Measurements from ENCODE around the gene TMED10. TPM values are rescaled to one million over a fixed set of nuclear protein-coding genes. Genes with fewer than 3 reads are reported as not detected.

TMED10 gene
- polyA plus RNA-seq, 1 of the 3 experiments (the other 2 are of a cell fraction), result 168 TPM

DNA sequence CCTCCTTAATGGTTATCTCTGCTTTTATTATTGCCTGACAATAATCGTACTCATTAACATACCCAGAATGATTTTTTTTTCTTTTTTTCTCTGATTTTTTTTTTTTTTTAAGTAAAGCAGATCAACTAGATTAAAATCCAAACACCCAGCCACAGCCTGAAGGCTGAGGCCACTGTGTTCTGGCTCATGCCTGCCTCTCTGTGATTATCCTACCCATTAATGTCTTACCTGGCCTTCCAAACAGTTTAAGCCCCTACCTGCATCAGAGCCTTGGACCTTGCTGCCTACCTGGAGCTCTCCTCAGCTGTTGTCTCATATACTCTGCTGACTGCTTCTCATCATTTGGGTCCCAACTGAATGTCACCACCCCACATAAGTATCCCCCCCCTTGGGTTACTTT lies 6.8 kb upstream of the TMED10 start:
- WGBS (ENCODE audit: low lambda C conversion rate), result 62% methylated on average over 1 of the region's 1 CpG
- Histone ChIP-seq H3K9me3 (no peaks in the 10 kb centered on the region), H3K4me3 (ENCODE audit: low read depth in 2 of 2, low read length in 1 of 2) (no peak overlapping the region), H3K9ac (no peak overlapping the region), H3K4me2 (no peak overlapping the region), H3K79me2 (ENCODE audit: insufficient read depth) (no peaks in the 10 kb centered on the region), H3K9me2 (no peaks in the 10 kb centered on the region), H3F3A (replicated peaks; ENCODE audit: insufficient read depth) (peaks cover 10% of the 10 kb centered on the region), H3K36me3 (replicated peaks in 1 of 2; ENCODE audit: control insufficient read depth in 1 of 2, insufficient read depth in 2 of 2, low read length in 1 of 2) (no peaks in the 10 kb centered on the region), H2AFZ (ENCODE audit: low read depth) (no peak overlapping the region), H3K27ac (ENCODE audit: low read depth in 2 of 2, low read length in 1 of 2) (peak overlapping the region; percentile 24 to 31; a peak in 3 of 4 replicates), H3K27me3 (ENCODE audit: insufficient read depth) (no peaks in the 10 kb centered on the region), H4K20me1 (ENCODE audit: insufficient read depth) (no peaks in the 10 kb centered on the region), H3K4me1 (ENCODE audit: control insufficient read depth in 1 of 2, insufficient read depth in 2 of 2, low read depth in 1 of 2, low read length in 1 of 2) (peaks cover 2 to 8% of the 10 kb centered on the region in 2 experiments; a peak in 1 of 4 replicates)
- DNase-seq, result no peak
- ChIA-PET POLR2A (no interaction called here), CTCF (interaction anchor here (0.6 to 1.3 kb wide), 3 partner anchors 16 to 49 kb away, joined by 3 read pairs; no protein-coding TSS in a partner anchor)
- no peak for TF ChIP-seq RAD21 (IDR thresholded peaks at IDR 0.05; ENCODE audit: low read length)
- TF ChIP-seq GABPA (IDR thresholded peaks at IDR 0.05; ENCODE audit: low read depth), result no peak
- no peak for TF ChIP-seq RCOR1 (IDR thresholded peaks at IDR 0.05; ENCODE audit: low read length)
- TF ChIP-seq IRF3 (IDR thresholded peaks at IDR 0.05; ENCODE audit: low read depth, low read length), result no peak
- TF ChIP-seq, protein P1, sequence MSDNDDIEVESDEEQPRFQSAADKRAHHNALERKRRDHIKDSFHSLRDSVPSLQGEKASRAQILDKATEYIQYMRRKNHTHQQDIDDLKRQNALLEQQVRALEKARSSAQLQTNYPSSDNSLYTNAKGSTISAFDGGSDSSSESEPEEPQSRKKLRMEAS (IDR thresholded peaks at IDR 0.05; ENCODE audit: low read depth), result no peak
- no peak for TF ChIP-seq FOXM1 (IDR thresholded peaks at IDR 0.05; ENCODE audit: low read depth)
- TF ChIP-seq ELF1 (IDR thresholded peaks at IDR 0.05), result no peak
- no peak for TF ChIP-seq POLR2AphosphoS5 (IDR thresholded peaks at IDR 0.05; ENCODE audit: low read depth, low read length)
- no peak for TF ChIP-seq FOXJ3 (CRISPR knock-in tag; IDR thresholded peaks at IDR 0.05)

DNA sequence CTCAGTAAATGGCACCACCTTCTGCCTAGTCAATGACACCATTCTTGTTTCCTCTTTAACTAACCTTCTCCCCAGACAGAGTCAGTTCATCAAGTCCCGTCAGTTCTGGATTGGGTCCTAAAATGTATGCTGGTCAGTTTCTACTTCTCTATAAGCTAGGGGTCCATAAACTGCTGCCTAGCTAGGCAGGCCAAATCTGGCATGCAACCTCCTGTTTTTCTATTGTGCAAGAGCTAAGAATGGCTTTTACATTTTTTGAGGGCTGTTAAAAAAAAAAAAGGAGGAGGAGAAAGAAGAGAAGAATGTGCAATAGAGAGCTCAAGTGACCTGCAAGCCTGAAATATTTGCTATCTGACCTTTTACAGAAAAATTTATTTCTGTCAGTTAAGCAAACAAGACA lies 6.4 kb upstream of the TMED10 start:
- TF ChIP-seq IRF3 (IDR thresholded peaks at IDR 0.05; ENCODE audit: low read depth, low read length), result no peak
- TF ChIP-seq MEF2A (IDR thresholded peaks at IDR 0.05; ENCODE audit: borderline replicate concordance, low read depth), result no peak
- no peak for TF ChIP-seq RFX5 (IDR thresholded peaks at IDR 0.05; ENCODE audit: low read length)
- no peak for TF ChIP-seq YY1 (IDR thresholded peaks at IDR 0.05; ENCODE audit: low read depth)
- no peak for TF ChIP-seq TEAD4 (IDR thresholded peaks at IDR 0.05; ENCODE audit: borderline replicate concordance, insufficient read depth)
- TF ChIP-seq SMC3 (IDR thresholded peaks at IDR 0.05; ENCODE audit: low read depth, low read length), result no peak
- TF ChIP-seq RXRA (IDR thresholded peaks at IDR 0.05; ENCODE audit: borderline replicate concordance, low read depth), result no peak
- no peak for TF ChIP-seq FOXJ3 (CRISPR knock-in tag; IDR thresholded peaks at IDR 0.05)
- TF ChIP-seq, protein P2, sequence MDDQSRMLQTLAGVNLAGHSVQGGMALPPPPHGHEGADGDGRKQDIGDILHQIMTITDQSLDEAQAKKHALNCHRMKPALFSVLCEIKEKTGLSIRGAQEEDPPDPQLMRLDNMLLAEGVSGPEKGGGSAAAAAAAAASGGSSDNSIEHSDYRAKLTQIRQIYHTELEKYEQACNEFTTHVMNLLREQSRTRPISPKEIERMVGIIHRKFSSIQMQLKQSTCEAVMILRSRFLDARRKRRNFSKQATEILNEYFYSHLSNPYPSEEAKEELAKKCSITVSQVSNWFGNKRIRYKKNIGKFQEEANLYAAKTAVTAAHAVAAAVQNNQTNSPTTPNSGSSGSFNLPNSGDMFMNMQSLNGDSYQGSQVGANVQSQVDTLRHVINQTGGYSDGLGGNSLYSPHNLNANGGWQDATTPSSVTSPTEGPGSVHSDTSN (IDR thresholded peaks at IDR 0.05), result no peak
- no peak for TF ChIP-seq SIN3A (IDR thresholded peaks at IDR 0.05; ENCODE audit: borderline replicate concordance, low read depth, low read length)
- no peak for TF ChIP-seq POLR2AphosphoS5 (IDR thresholded peaks at IDR 0.05; ENCODE audit: low read depth, low read length)
- no peak for TF ChIP-seq NRF1 (IDR thresholded peaks at IDR 0.05; ENCODE audit: low read depth, low read length)
- no peak for TF ChIP-seq EZH2phosphoT487 (IDR thresholded peaks at IDR 0.05; ENCODE audit: borderline replicate concordance, low read depth)
- TF ChIP-seq FOSL2 (IDR thresholded peaks at IDR 0.05; ENCODE audit: borderline replicate concordance, low read depth), result no peak
- no peak for TF ChIP-seq RCOR1 (IDR thresholded peaks at IDR 0.05; ENCODE audit: low read length)
- no peak for TF ChIP-seq USF1 (IDR thresholded peaks at IDR 0.05; ENCODE audit: borderline replicate concordance, low read depth)
- no peaks in the 10 kb centered on the region for H3K9me2 ChIP-seq
- H3K4me1 ChIP-seq (ENCODE audit: control insufficient read depth in 1 of 2, insufficient read depth in 2 of 2, low read depth in 1 of 2, low read length in 1 of 2), result peaks cover 2 to 8% of the 10 kb centered on the region in 2 experiments; a peak in 1 of 4 replicates
- no peaks in the 10 kb centered on the region for H3K79me2 ChIP-seq (ENCODE audit: insufficient read depth)
- no peaks in the 10 kb centered on the region for H3K9me3 ChIP-seq
- DNase-seq, result no peak
- H3K4me3 ChIP-seq (ENCODE audit: low read depth in 2 of 2, low read length in 1 of 2), result no peak overlapping the region
- WGBS (ENCODE audit: low lambda C conversion rate), result 85% methylated on average over 1 of the region's 1 CpG
- ChIA-PET CTCF (interaction anchor here (0.6 to 1.3 kb wide), 2 partner anchors 16 to 48 kb away, joined by 3 read pairs; no protein-coding TSS in a partner anchor), POLR2A (interaction anchor here (0.5 kb wide), 1 partner anchor 88 kb away, joined by 4 read pairs; no protein-coding TSS in a partner anchor)
- no peak overlapping the region for H3K9ac ChIP-seq
- no peak overlapping the region for H3K4me2 ChIP-seq
- H3K36me3 ChIP-seq (replicated peaks in 1 of 2; ENCODE audit: control insufficient read depth in 1 of 2, insufficient read depth in 2 of 2, low read length in 1 of 2), result no peaks in the 10 kb centered on the region
- peaks cover 10% of the 10 kb centered on the region for H3F3A ChIP-seq (replicated peaks; ENCODE audit: insufficient read depth)
- no peak overlapping the region for H2AFZ ChIP-seq (ENCODE audit: low read depth)
- no peaks in the 10 kb centered on the region for H3K27me3 ChIP-seq (ENCODE audit: insufficient read depth)
- H3K27ac ChIP-seq (ENCODE audit: low read depth in 2 of 2, low read length in 1 of 2), result peak overlapping the region; percentile 24 to 37; a peak in 3 of 4 replicates
- no peaks in the 10 kb centered on the region for H4K20me1 ChIP-seq (ENCODE audit: insufficient read depth)
